GM19328 (cell line): Measurements from ENCODE around the gene OTC.
A peak's percentile ranks its signal among the peaks of the same experiment; 100 is the strongest.

Experiments used
- ATAC-seq: cut with Tn5 transposase; IDR thresholded peaks from one replicate; pipeline ENCODE4 v1.9.1; 2021; ENCODE audit warnings: mild to moderate bottlenecking, moderate library complexity; ENCODE audit not compliant: unreplicated experiment

Gene OTC

DNA sequence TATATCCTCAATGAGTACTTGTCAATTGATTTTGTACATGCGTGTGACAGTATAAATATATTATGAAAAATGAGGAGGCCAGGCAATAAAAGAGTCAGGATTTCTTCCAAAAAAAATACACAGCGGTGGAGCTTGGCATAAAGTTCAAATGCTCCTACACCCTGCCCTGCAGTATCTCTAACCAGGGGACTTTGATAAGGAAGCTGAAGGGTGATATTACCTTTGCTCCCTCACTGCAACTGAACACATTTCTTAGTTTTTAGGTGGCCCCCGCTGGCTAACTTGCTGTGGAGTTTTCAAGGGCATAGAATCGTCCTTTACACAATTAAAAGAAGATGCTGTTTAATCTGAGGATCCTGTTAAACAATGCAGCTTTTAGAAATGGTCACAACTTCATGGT lies at the start of gene OTC:
OTC (plus strand) TSS at position 243 of the 400 bp plus-strand sequence; CDS start at position 336, 93 bp downstream.
- no peak for ATAC-seq

- ATAC-seq, result no peak
Measured at GRCh38 chrX:38304010-38304409, 48.4 kb upstream of the OTC start.

DNA sequence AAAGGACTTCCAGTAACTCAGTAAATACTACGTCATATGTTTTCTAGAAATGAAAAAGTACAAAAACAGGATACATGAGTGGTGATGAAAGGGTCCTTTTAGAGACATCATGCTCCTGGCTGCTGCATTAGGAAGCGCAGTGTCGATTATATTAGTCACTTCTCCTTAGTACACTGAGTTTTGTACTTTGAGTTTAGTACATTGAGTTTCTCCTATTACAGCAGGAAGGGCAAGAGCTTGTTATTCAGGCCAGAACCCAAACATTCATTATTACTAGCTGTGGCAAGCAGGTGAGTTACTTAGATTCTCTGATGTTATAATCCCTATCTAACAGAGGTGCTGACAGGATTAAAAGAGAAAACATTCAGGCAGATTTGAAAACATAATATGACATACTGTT lies 46.4 kb upstream of the OTC start:
- no peak for ATAC-seq

DNA sequence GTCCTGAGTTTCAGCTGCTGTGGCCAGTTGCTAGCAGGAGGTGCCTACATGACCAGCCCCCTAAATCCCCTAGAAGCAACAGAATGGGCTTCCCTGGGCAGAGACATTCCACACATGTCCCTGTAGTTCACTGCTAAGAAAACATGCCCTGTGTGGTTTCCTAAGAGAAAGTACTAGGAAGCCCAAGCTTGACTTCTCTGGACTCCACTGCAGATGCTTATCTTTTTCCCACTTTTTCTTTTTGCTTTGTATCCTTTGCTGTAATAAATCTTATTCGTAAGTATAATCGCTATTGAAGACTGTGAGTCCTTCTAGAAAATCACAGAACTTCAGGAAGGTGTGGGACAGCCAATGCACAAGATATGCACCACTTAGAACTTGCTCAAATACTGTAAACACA lies 40.7 kb upstream of the OTC start:
- no peak for ATAC-seq

GRCh38 chrX:38312436-38312835 lies 40.0 kb upstream of the OTC start:
- ATAC-seq, result no peak

GRCh38 chrX:38313190-38313589 lies 39.2 kb upstream of the OTC start:
- ATAC-seq, result no peak

DNA sequence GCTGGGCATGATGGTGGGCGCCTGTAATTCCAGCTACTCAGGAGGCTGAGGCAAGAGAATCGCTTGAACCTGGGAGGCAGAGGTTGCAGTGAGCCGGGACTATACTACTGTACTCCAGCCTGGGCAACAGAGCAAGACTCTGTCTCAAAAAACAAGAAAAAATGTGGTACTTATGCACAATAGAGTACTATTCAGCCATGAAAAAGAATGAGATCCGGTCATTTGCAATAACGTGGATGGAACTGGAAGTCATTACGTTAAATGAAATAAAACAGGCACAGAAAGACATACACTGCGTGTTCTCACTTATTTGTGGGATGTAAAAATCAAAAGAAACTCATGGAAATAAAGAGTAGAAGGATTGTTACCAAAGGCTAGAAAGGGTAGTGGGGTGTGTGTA lies 37.2 kb upstream of the OTC start:
- ATAC-seq, result no peak

GRCh38 chrX:38318196-38318595 lies 34.2 kb upstream of the OTC start:
- no peak for ATAC-seq

- no peak for ATAC-seq
Measured at GRCh38 chrX:38318606-38319005, 33.8 kb upstream of the OTC start.

- ATAC-seq, result no peak
Measured at GRCh38 chrX:38320819-38321218, 31.6 kb upstream of the OTC start.

DNA sequence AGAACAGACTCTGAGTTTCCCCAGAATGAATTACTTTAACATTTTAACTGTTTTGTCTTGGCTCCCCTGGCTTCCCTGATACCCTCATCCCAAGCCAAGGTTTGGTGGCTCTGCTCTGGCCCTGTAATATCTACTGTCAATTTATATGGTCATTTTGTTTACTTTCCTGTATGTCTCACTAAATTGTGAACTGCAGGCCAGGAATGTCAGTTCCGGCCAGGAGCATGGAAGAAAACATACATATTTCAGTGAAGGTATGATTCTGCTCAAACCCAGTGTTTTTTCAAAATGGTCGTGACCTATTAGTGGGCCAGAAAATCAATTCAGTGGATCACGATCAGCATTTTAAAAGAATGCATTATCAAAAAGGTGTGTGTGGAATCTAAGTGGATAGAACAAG lies 26.3 kb upstream of the OTC start:
- ATAC-seq, result no peak

- peak; percentile 91 for ATAC-seq
Measured at GRCh38 chrX:38327007-38327774, 25.2 kb upstream of the OTC start, which contains the start of gene RPGR. RPGR (minus strand) TSS chrX:38327509; CDS start chrX:38327367, 142 bp downstream.

GRCh38 chrX:38327775-38328081 lies 24.7 kb upstream of the OTC start:
- ATAC-seq, result peak; percentile 2

- ATAC-seq, result peak; percentile 51
Measured at GRCh38 chrX:38332505-38332904, 19.9 kb upstream of the OTC start.

GRCh38 chrX:38335382-38335781 lies 17.0 kb upstream of the OTC start:
- ATAC-seq, result no peak

GRCh38 chrX:38336538-38337240 lies 15.7 kb upstream of the OTC start:
- ATAC-seq, result no peak

- no peak for ATAC-seq
Measured at GRCh38 chrX:38341442-38341841, 11.0 kb upstream of the OTC start.

DNA sequence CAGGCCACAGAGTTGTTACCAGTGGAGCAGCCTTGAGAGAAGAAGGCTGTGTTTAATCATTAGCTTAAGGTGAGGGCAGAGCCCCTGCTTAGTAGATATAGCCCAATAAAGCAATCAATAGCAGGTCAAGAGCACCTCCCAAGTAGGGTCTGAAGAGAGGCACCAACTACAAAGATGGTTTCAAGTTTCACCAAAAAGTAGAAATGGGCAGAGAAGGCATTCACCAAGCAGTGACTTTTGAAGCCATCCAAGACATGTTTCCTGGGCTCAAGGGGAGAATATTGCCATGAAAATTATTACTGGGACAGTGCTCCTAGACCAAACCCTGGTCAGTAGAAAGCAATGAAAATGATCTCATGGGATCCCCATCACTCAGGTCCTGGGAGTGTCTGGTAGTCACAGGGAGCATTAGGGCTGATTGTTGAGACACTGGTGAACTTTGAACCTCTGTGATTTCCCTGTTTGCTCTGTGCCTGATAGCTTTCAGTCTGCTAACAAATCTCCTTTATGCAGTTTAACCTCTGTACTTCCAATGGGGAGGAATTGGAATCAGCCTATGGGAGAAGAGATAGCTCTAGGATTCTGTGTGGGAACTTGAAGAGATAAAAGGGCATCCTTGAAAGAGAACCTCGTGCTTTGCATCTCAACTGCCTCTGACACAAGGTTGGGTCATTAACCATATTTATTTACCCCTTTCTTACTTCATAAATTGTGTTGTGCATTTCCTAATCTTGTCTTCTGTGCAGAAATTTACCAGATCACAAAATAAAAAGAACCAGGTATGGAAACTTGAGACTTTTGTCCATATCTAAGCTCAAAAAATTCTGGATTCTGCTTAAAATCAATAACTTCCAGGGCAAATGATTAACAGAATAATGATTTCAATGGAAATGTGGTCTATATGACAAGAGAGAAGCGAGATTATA lies 9.3 kb upstream of the OTC start:
- no peak for ATAC-seq

GRCh38 chrX:38346150-38346549 lies 6.3 kb upstream of the OTC start:
- ATAC-seq, result no peak

- ATAC-seq, result peak; percentile 70
Measured at GRCh38 chrX:38347136-38347535, 5.3 kb upstream of the OTC start.

DNA sequence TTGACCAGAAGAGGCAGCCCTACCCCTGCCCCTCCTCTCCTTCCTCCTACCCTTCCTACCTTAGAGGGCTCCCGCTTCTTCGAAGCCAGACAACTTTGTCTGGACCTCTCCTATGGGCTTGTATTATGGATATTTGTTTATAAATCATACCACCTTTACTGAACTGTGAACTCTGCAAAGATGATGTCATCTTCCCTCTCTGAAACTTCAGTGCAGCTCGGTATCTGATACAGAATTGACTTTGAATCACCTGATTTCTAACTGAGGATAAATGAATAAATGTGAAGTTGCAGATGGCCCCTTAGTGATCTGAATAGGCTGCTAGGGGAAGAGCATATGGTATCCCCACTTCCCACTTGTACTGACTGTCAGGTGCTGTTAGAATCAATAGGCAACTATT lies 1.1 kb upstream of the OTC start:
- no peak for ATAC-seq
